HK-2 (cell line): ENCODE results near the gene PRELP.
"Not testable (repeated sequence)": the region's sequence is repeated elsewhere in the genome, so short reads cannot be mapped to it uniquely, and the experiment has no call there.

Experiments
- DNase-seq: peaks from one replicate; pipeline ENCODE4 v3.0.0-alpha.2; 2018; ENCODE audit not compliant: unreplicated experiment

The PRELP gene

GRCh38 chr1:203506858-203507626, 31.4 kb downstream of the PRELP start:
- DNase-seq = no peak

- no peak for DNase-seq
Measured at GRCh38 chr1:203507759-203508158, 32.2 kb downstream of the PRELP start.

GRCh38 chr1:203508463-203509073, 33.0 kb downstream of the PRELP start:
- no peak for DNase-seq

GRCh38 chr1:203509135-203509534, 33.5 kb downstream of the PRELP start:
- no peak for DNase-seq

- no peak for DNase-seq
Measured at GRCh38 chr1:203511513-203511912, 35.9 kb downstream of the PRELP start.

- no peak for DNase-seq
Measured at GRCh38 chr1:203511930-203512329, 36.3 kb downstream of the PRELP start.

GRCh38 chr1:203512517-203512847, 36.9 kb downstream of the PRELP start:
- DNase-seq = no peak

GRCh38 chr1:203512848-203513584, 37.4 kb downstream of the PRELP start:
- DNase-seq = peak; percentile 87

GRCh38 chr1:203513585-203514031, 38.0 kb downstream of the PRELP start:
- no peak for DNase-seq

GRCh38 chr1:203516184-203516583, 40.6 kb downstream of the PRELP start:
- no peak for DNase-seq

GRCh38 chr1:203516906-203517305, 41.3 kb downstream of the PRELP start:
- DNase-seq = no peak

- DNase-seq = no peak
Measured at GRCh38 chr1:203517426-203518110, 42.0 kb downstream of the PRELP start.

GRCh38 chr1:203518139-203518538, 42.5 kb downstream of the PRELP start:
- DNase-seq = not testable (repeated sequence)

GRCh38 chr1:203518541-203518940, 42.9 kb downstream of the PRELP start:
- DNase-seq = no peak

- DNase-seq = no peak
Measured at GRCh38 chr1:203519053-203519840, 43.6 kb downstream of the PRELP start.

- no peak for DNase-seq
Measured at GRCh38 chr1:203519896-203520295, 44.3 kb downstream of the PRELP start.

GRCh38 chr1:203520315-203520714, 44.7 kb downstream of the PRELP start:
- no peak for DNase-seq

GRCh38 chr1:203521074-203521794, 45.6 kb downstream of the PRELP start:
- DNase-seq = no peak

GRCh38 chr1:203521812-203522211, 46.2 kb downstream of the PRELP start:
- no peak for DNase-seq

- DNase-seq = no peak
Measured at GRCh38 chr1:203522237-203522636, 46.6 kb downstream of the PRELP start.

GRCh38 chr1:203523667-203524066, 48.1 kb downstream of the PRELP start:
- DNase-seq = no peak
